ENCODE data around the gene BLOC1S3. TPM values are rescaled to one million over a fixed set of nuclear protein-coding genes. Genes with fewer than 3 reads are reported as not detected.

Gene BLOC1S3
- total RNA-seq, 2 experiments from 2014 or later, result 10.7 to 11.2 TPM

DNA sequence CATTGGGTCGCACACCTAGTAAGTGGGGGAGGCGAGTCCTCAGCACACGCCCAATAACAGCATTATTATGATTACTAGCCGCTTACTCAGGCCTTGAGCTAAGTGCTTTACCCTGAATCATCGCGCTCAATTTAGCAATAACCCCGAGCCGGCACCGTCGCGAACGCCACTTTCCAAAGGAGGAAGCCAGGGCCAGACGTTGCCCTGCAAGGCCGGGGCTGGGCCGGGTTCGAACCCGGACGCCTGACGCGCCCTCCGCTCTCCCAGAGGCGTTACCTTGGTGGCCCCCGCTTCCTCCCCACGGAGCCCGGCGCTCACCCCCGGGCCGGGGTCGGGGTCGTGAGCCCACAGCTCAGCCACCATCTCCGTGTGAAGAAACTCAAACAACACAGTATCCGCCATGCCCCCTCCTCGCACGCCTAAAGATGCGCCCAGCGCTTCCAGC lies 745 bp upstream of the BLOC1S3 start, which contains the start of gene TRAPPC6A:
TRAPPC6A (minus strand) TSS at position 421 of the 445 bp plus-strand sequence; CDS start at position 402, 19 bp downstream.
- Mint-ChIP-seq H3K4me1 (peaks cover 30% of the 10 kb centered on the region), H3K9me3 (ENCODE audit: low read depth) (no peaks in the 10 kb centered on the region), H3K27ac (peak within 1 kb of the TSS; percentile 94), H3K36me3 (ENCODE audit: low read depth) (peaks cover 8% of the 10 kb centered on the region), H3K27me3 (no peaks in the 10 kb centered on the region), H3K4me3 (peak within 1 kb of the TSS; percentile 91)
- ATAC-seq, result no peak
- ChIA-PET CTCF (interaction anchor here (0.6 to 2.5 kb wide), 16 partner anchors 9 to 332 kb away, joined by 3 to 9 read pairs (median 3); partner anchors contain the start of gene NECTIN2), POLR2A (interaction anchor here (0.5 to 1.5 kb wide), 14 partner anchors 9 to 464 kb away, joined by 3 to 8 read pairs (median 3); partner anchors contain the start of genes CLPTM1, GEMIN7 and TOMM40)
- intact Hi-C loops (cut with DNase I, micrococcal nuclease), result loop anchor here (1.0 to 5.0 kb wide), 24 partner anchors 25 to 817 kb away; partner anchors contain the start of genes GEMIN7 (in 2 of the 2), RELB (in 2 of the 2), CCDC61 (in 1 of the 2) and CLASRP (in 1 of the 2)
- no peak for DNase-seq

DNA sequence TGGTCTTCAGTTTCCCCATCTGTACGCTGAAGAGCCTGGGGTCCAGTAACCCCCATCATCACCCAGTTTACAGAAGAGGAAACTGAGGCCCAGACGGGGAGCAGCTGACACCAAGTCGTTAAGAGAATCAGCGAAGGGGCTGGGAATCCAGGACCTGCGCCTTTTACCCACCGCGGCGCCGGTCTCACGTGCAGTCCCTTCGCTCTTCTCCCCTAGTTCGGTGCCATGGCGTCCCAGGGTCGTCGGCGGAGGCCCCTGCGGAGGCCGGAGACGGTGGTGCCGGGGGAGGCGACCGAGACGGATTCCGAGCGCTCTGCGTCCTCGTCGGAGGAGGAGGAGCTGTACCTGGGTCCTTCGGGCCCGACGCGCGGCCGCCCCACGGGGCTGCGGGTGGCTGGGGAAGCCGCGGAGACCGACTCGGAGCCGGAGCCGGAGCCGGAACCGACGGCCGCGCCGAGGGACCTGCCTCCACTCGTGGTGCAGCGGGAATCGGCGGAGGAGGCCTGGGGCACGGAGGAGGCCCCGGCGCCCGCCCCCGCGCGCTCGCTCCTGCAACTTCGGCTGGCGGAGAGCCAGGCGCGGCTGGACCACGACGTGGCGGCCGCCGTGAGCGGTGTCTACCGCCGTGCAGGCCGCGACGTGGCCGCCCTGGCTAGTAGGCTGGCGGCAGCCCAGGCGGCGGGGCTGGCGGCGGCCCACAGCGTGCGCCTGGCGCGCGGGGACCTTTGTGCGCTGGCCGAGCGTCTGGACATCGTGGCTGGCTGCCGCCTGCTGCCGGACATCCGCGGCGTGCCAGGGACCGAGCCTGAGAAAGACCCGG lies 698 bp downstream of the BLOC1S3 start:
- ATAC-seq, result no peak
- Mint-ChIP-seq H3K27ac (peak overlapping the region; percentile 94), H3K9me3 (ENCODE audit: low read depth) (no peaks in the 10 kb centered on the region)

DNA sequence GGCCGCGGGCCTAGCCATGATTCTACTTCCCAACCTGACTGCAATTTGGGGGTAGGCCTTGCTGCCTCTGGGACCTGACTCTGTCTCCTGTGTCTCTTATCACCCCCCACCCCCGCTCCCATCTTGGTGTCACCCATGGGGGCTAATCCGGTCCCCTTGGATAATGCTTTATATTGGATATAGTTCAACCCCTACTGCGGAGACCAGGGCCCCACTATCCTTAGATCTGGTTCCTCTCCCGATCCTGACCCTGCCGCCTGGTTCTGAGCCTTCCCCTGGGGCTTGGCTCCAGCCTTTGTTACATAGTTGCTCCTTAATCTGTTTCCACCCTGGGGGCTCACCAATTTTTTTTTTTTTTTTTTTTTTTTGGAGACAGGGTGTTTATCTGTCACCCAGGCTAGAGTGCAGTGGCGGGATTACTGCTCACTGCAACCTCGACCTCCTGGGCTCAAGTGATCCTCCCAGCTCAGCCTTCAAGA lies 1.3 kb downstream of the BLOC1S3 start:
- Mint-ChIP-seq H3K27me3 (no peaks in the 10 kb centered on the region), H3K9me3 (ENCODE audit: low read depth) (no peaks in the 10 kb centered on the region), H3K36me3 (ENCODE audit: low read depth) (peaks cover 8% of the 10 kb centered on the region), H3K4me3 (peak overlapping the region; percentile 73), H3K27ac (peak overlapping the region; percentile 31), H3K4me1 (peaks cover 22% of the 10 kb centered on the region)
- ChIA-PET CTCF (interaction anchor here (0.6 to 2.5 kb wide), 5 partner anchors 7 to 305 kb away, joined by 3 to 9 read pairs (median 3); partner anchors contain the start of gene CLASRP), POLR2A (interaction anchor here (0.6 kb wide), 1 partner anchor 290 kb away, joined by 3 read pairs; no protein-coding TSS in a partner anchor)
- ATAC-seq (no peak), DNase-seq (no peak)
- intact Hi-C loops (cut with DNase I, micrococcal nuclease), result loop anchor here (2.0 to 5.0 kb wide), 8 partner anchors 103 to 723 kb away; partner anchors contain the start of genes GEMIN7 (in 1 of the 2), MYPOP (in 1 of the 2), SYMPK (in 1 of the 2) and VASP (in 1 of the 2)

More for the DNA sequence above, 698 bp downstream of the BLOC1S3 start:
- DNase-seq, result peak; percentile 67
- ChIA-PET POLR2A (interaction anchor here (0.6 to 1.5 kb wide), 6 partner anchors 8 to 224 kb away, joined by 3 to 7 read pairs (median 3); partner anchors contain the start of genes CLPTM1 and GEMIN7), CTCF (interaction anchor here (0.6 to 2.5 kb wide), 9 partner anchors 8 to 306 kb away, joined by 3 to 9 read pairs (median 3); partner anchors contain the start of gene CLASRP)
- intact Hi-C loops (cut with DNase I, micrococcal nuclease), result loop anchor here (2.0 to 5.0 kb wide), 8 partner anchors 102 to 724 kb away; partner anchors contain the start of genes GEMIN7 (in 1 of the 2), MYPOP (in 1 of the 2), SYMPK (in 1 of the 2) and VASP (in 1 of the 2)
- H3K36me3 Mint-ChIP-seq (ENCODE audit: low read depth), result peaks cover 8% of the 10 kb centered on the region
- H3K27me3 Mint-ChIP-seq, result no peaks in the 10 kb centered on the region
- H3K4me1 Mint-ChIP-seq, result peaks cover 21% of the 10 kb centered on the region
- peak overlapping the region; percentile 91 for H3K4me3 Mint-ChIP-seq

DNA sequence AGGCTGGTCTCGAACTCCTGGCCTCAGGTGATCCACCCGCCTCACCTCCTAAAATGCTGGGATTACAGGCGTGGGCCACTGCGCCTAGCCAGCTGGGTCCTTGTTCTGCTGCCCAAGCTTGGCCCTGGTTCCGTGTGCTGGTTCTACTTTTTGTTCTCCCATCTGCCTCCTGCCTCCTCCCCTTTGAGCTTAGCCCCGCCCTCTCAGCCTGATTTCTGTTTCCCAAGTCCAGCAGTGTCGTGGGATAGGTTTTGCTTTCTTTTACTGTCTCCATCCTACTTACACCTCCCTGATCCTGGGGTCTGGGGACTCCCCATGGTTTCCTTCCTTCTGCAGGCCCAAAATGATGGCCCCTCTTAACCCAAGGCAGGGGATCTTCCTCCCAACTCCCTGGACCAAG lies 2.4 kb downstream of the BLOC1S3 start:
- no peak overlapping the region for H3K27ac Mint-ChIP-seq
- POLR2A ChIA-PET, result no interaction called here

DNA sequence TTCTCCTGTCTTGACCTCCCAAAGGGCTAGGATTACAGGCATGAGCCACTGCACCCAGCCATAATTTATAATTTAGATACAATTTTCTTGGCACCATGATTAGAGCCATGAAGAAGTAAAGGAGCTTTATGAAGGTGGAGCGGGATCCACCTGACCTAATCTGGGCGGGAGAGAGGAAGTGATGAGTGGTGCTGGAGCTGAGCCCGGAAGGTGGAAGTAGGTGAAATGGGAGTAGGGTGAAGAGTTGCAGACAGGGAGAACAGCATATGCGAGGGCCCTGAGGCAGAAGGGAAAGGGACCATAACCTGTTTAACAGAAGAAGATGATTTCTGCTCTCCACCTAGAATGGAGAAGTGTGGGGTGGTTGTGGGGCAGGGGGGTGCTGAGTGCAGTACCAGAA lies 4.2 kb downstream of the BLOC1S3 start:
- Mint-ChIP-seq H3K27ac (no peak overlapping the region), H3K9me3 (ENCODE audit: low read depth) (no peaks in the 10 kb centered on the region), H3K4me1 (peaks cover 23% of the 10 kb centered on the region), H3K4me3 (no peak overlapping the region), H3K27me3 (no peaks in the 10 kb centered on the region), H3K36me3 (ENCODE audit: low read depth) (peaks cover 4% of the 10 kb centered on the region)
- ChIA-PET POLR2A (no interaction called here), CTCF (interaction anchor here (0.6 to 1.5 kb wide), 7 partner anchors 16 to 469 kb away, joined by 3 to 4 read pairs (median 3); partner anchors contain the start of gene PPP1R37)
- DNase-seq (no peak), ATAC-seq (no peak)
- intact Hi-C loops (cut with DNase I, micrococcal nuclease), result no loop called here

More for the DNA sequence above, 2.4 kb downstream of the BLOC1S3 start:
- Mint-ChIP-seq H3K9me3 (ENCODE audit: low read depth) (no peaks in the 10 kb centered on the region), H3K4me1 (peaks cover 23% of the 10 kb centered on the region), H3K36me3 (ENCODE audit: low read depth) (peaks cover 4% of the 10 kb centered on the region), H3K4me3 (peak overlapping the region; percentile 73), H3K27me3 (no peaks in the 10 kb centered on the region)
- intact Hi-C loops (cut with DNase I, micrococcal nuclease), result no loop called here
- CTCF ChIA-PET, result interaction anchor here (0.6 kb wide), 2 partner anchors 101 to 112 kb away, joined by 3 read pairs; no protein-coding TSS in a partner anchor
- ATAC-seq, result no peak
- no peak for DNase-seq

DNA sequence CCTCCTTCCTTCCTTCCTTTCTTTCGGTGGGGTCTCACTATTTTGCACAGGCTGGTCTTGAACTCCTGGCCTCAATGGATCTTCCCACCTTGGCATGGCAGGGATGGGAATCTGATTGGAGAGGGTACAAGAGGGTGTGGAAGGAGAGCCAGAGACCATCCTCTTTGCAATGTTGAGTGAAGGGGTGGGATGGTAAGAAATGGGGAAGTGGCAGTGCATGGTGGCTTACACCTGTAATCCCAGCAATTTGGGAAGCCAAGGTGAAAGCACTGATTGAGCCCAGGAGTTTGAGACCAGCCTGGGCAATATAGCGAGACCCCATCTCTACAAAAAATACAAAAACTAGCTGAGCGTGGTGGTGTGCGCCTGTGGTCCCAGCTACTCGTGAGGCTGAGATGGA lies 5.5 kb downstream of the BLOC1S3 start:
- no peak overlapping the region for H3K27ac Mint-ChIP-seq
- no peak for DNase-seq
- H3K27me3 Mint-ChIP-seq, result no peaks in the 10 kb centered on the region
- H3K4me1 Mint-ChIP-seq, result peaks cover 21% of the 10 kb centered on the region
- H3K9me3 Mint-ChIP-seq (ENCODE audit: low read depth), result no peaks in the 10 kb centered on the region
- H3K36me3 Mint-ChIP-seq (ENCODE audit: low read depth), result peaks cover 4% of the 10 kb centered on the region
- ChIA-PET POLR2A (interaction anchor here (0.6 kb wide), 1 partner anchor 523 kb away, joined by 3 read pairs; no protein-coding TSS in a partner anchor), CTCF (interaction anchor here (0.9 to 1.0 kb wide), 2 partner anchors 63 to 68 kb away, joined by 3 read pairs; no protein-coding TSS in a partner anchor)
- ATAC-seq, result no peak
- intact Hi-C loops (cut with DNase I, micrococcal nuclease), result no loop called here
- no peak overlapping the region for H3K4me3 Mint-ChIP-seq

DNA sequence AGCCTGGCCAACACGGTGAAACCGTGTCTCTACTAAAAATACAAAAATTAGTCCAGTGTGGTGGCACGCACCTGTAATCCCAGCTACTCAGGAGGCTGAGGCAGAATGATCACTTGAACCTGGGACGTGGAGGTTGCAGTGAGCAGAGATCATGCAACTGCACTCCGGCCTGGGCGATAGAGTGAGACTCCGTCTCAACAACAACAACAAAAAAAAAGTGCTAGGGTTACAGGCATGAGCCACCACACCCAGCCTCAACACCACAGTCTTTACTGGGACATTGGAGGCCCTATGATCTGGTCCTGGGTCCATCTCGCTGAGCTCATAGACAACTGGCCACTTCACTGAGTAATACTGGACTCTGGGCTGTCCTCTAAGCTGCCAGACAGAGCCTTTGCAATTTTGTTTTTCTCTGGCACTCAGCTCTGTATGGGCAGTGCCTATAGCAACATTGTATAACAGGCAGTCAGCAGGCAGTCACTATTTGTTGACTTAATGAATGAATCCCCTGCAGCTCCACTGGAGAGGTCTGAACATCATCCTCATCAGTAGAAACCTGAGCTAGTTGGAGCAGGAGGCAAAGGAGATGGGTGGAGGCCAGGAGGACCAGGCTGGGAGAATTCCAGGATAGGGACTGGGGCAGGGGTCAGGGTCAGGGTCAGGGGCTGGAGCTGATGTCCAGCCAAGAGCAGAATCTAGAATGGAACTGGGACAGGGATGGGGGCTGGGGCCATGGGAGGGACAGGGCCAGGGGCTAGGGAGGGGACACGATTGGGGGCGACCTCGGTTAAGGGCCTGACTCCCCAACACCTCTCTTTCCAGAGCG lies 8.1 kb downstream of the BLOC1S3 start:
- ChIA-PET POLR2A (interaction anchor here (1.0 kb wide), 1 partner anchor 9 kb away, joined by 4 read pairs; the partner anchor contains the start of gene TRAPPC6A), CTCF (interaction anchor here (0.6 to 1.9 kb wide), 11 partner anchors 8 to 323 kb away, joined by 3 to 9 read pairs (median 3); partner anchors contain the start of genes BLOC1S3, PPP1R37 and TRAPPC6A)
- intact Hi-C loops (cut with DNase I, micrococcal nuclease), result loop anchor here in 1 of 2 experiments (1.0 to 5.0 kb wide), 4 partner anchors 62 to 199 kb away; no protein-coding TSS in a partner anchor
- no peak overlapping the region for H3K27ac Mint-ChIP-seq
- peaks cover 6% of the 10 kb centered on the region for H3K4me1 Mint-ChIP-seq
- H3K4me3 Mint-ChIP-seq, result no peak overlapping the region
- DNase-seq (no peak), ATAC-seq (no peak)
- H3K9me3 Mint-ChIP-seq (ENCODE audit: low read depth), result no peaks in the 10 kb centered on the region
- H3K27me3 Mint-ChIP-seq, result no peaks in the 10 kb centered on the region
- H3K36me3 Mint-ChIP-seq (ENCODE audit: low read depth), result peaks cover 1% of the 10 kb centered on the region

DNA sequence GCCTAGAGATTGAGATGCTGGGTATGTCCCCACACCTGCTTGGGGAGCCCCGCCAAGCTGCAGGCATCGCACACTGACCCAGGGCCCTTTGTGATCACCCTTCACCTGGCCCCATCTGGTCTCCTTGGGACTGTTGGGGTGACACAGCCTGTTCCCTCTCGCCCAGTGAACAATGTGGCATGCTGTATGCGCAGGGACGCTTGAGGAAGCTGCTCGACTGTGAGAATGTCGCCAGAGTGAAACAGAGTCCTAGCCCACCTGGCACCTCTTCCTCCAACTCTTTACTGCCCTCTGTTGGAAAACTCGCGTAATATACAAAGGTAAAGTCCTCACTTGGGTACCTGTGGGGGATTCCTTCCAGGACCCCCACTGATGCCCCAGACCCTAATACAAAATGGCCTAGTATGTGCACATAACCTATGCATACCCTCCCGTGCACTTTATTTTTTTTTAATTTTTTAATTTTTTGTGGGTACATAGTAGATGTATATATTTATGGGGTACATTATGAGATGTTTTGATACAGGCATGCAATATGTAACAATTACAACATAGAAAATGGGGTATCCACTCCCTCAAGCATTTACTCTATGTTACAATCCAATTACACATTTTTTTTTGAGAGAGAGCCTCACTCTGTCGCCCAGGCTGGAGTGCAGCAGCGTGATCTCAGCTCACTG lies 9.0 kb downstream of the BLOC1S3 start:
- H3K36me3 Mint-ChIP-seq (ENCODE audit: low read depth), result no peaks in the 10 kb centered on the region
- no peaks in the 10 kb centered on the region for H3K9me3 Mint-ChIP-seq (ENCODE audit: low read depth)
- peaks cover 5% of the 10 kb centered on the region for H3K4me1 Mint-ChIP-seq
- H3K4me3 Mint-ChIP-seq, result no peak overlapping the region
- no peaks in the 10 kb centered on the region for H3K27me3 Mint-ChIP-seq
- ATAC-seq (peak; percentile 83), DNase-seq (peak; percentile 38)
- CTCF ChIA-PET, result interaction anchor here (0.6 to 1.9 kb wide), 10 partner anchors 9 to 323 kb away, joined by 3 to 9 read pairs (median 3); partner anchors contain the start of genes BLOC1S3, PPP1R37 and TRAPPC6A
- H3K27ac Mint-ChIP-seq, result no peak overlapping the region
- intact Hi-C loops (cut with DNase I, micrococcal nuclease), result loop anchor here in 1 of 2 experiments (1.0 to 5.0 kb wide), 4 partner anchors 61 to 200 kb away; no protein-coding TSS in a partner anchor
- POLR2A ChIA-PET, result interaction anchor here (0.6 to 1.0 kb wide), 2 partner anchors 9 kb away, joined by 3 to 4 read pairs; partner anchors contain the start of gene TRAPPC6A

DNA sequence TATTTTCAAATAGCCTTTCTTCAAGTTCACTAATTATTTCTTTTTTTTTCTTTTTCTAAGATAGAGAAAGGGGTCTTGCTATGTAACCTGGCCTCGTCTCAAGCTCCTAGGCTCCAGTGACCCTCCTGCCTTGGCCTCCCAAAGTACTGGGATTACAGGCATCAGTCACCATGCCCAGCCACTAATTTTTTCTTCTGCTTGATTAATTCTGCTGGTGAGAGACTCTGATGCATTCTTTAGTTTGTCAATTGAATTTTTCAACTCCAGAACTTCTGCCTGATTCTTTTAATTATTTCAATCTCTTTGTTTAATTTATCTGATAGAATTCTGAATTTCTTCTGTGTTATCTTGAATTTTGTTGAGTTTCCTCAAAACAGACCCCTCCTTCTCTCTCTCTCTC lies 11.4 kb downstream of the BLOC1S3 start:
- ChIA-PET POLR2A (no interaction called here), CTCF (interaction anchor here (0.7 to 1.0 kb wide), 2 partner anchors 14 to 64 kb away, joined by 4 read pairs; no protein-coding TSS in a partner anchor)
- ATAC-seq (no peak), DNase-seq (no peak)
- Mint-ChIP-seq H3K27ac (no peak overlapping the region), H3K4me3 (no peak overlapping the region), H3K9me3 (ENCODE audit: low read depth) (no peaks in the 10 kb centered on the region), H3K4me1 (peaks cover 3% of the 10 kb centered on the region), H3K36me3 (ENCODE audit: low read depth) (no peaks in the 10 kb centered on the region), H3K27me3 (no peaks in the 10 kb centered on the region)
- intact Hi-C loops (cut with DNase I, micrococcal nuclease), result loop anchor here in 1 of 2 experiments (5.0 kb wide), 1 partner anchor 203 kb away; no protein-coding TSS in a partner anchor
